ENCODE measurements around the gene LILRA2.
"Not testable (repeated sequence)": the region's sequence is repeated elsewhere in the genome, so short reads cannot be mapped to it uniquely, and the experiment has no call there.

Gene LILRA2

DNA sequence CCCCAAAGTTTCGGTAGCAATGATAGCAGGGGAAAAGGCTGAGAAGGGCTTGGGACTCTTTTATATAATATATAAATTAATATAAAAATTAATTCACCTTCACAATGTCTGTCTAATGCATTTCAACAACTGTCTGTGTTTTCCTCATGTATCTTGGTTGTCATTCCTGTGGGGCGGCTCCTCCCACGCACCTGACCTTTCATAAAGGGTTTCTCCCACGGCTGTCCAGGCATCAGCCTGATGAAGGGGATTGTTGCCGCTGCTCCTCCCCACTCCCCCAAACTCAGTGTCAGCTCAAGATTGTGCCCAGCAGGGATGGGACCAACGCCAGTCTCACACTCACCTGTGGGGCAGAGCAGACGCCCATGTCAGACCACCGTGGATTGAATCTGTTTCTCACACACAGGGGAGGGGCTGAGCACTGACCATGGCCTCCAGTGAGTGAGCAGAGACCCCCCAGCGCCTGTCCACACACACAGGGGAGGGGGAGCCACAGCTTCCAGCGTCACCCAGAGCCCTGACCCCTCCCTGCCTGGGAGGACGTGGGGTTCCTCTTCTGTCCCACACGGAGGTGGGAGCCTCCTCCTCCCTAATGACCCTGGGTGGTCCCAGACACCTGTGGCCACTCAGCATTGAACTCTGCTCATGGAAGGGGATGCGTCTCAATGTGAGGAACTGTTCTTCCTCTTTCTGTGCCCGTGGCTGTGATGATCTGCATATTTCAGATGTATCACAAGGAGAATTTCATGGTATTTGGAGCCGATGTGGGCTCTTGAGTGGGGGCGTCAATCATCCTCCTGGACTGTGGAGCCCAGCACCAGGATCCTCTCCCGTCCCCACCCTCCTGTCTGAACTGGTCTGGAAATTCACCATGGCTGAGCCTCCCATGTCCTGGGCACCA lies 1.6 kb upstream of the LILRA2 start:
- DNase-seq = not testable (repeated sequence)

GRCh38 chr19:54572696-54573311 lies 786 bp upstream of the LILRA2 start:
- no peak for DNase-seq

DNA sequence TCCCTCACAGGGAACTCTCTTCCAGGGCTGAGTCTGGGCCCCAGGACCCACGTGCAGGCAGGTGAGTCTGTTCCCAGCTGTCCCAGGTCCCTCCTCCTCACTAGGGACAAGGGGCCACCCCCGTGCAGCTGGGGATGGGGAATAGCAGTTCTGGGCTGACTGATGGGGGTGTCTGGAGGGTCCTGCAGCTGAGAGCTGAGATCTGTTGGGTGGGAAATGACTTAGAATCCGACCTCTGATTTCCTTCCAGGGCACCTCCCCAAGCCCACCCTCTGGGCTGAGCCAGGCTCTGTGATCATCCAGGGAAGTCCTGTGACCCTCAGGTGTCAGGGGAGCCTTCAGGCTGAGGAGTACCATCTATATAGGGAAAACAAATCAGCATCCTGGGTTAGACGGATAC lies 461 bp downstream of the LILRA2 start:
- DNase-seq = no peak

DNA sequence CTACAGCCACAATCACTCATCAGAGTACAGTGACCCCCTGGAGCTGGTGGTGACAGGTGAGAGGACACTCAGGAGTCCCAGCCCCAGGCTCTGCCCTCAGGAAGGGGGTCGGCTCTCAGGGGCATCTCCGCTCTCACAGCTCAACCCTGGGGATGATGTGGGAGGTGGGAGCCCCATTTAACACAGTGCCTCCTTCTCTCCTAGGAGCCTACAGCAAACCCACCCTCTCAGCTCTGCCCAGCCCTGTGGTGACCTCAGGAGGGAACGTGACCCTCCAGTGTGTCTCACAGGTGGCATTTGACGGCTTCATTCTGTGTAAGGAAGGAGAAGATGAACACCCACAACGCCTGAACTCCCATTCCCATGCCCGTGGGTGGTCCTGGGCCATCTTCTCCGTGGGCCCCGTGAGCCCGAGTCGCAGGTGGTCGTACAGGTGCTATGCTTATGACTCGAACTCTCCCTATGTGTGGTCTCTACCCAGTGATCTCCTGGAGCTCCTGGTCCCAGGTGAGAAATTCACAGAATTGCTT lies 1.0 kb downstream of the LILRA2 start:
- no peak for DNase-seq

- not testable (repeated sequence) for DNase-seq
Measured at GRCh38 chr19:54575205-54575604, 1.6 kb downstream of the LILRA2 start.

- DNase-seq = no peak
Measured at GRCh38 chr19:54576411-54576976, 2.9 kb downstream of the LILRA2 start.

- no peak for DNase-seq
Measured at GRCh38 chr19:54577334-54577733, 3.7 kb downstream of the LILRA2 start.

DNA sequence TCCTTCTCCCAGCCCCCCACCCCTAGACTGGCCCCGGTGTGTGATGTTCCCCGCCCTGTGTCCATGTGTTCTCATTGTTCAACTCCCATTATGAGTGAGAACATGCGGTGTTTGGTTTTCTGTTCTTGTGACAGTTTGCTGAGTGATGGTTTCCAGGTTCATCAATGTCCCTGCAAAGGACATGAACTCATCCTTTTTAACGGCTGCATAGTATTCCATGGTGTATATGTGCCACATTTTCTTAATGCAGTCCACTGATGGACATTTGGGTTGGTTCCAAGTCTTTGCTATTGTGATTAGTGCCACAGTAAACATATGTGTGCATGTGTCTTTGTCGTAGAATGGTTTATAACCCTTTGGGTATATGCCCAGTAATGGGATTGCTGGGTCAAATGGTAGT lies 4.7 kb downstream of the LILRA2 start:
- DNase-seq = not testable (repeated sequence)

DNA sequence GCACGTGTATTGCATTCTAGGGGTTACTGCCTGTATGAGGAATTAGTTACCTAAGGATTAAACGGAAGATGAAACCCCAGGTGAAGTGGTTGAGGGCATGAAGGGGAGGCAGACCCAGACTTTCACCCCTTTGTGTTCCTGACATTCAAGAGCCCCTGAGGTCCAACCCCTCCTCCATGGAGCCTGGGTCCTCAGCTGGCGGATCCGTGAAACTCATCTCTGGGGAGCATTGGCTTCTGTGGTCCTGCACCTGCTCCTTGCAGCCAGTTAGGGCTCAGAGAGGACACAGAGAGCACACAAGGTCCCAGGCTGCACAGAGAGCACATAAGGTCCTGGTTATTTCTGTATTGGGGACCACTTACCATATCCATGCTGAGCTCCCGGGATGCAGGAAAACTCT lies 12.8 kb downstream of the LILRA2 start:
- no peak for DNase-seq

DNA sequence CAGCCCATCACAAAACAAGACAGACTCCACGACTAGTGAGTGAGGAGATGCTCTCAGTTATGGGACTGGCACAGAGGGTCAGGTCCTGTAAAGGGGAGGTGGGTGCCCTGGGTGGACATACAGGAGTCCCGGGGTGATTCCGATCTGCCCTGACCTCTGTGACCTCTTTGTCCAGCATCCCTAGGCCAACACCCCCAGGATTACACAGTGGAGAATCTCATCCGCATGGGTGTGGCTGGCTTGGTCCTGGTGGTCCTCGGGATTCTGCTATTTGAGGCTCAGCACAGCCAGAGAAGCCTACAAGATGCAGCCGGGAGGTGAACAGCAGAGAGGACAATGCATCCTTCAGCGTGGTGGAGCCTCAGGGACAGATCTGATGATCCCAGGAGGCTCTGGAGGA lies 13.4 kb downstream of the LILRA2 start:
- DNase-seq = no peak

- not testable (repeated sequence) for DNase-seq
Measured at GRCh38 chr19:54593445-54593844, 19.9 kb downstream of the LILRA2 start, which contains the start of gene LILRA1. TSS of gene LILRA1 (plus strand) at chr19:54593632. CDS start at chr19:54594245, 613 bp downstream.

DNA sequence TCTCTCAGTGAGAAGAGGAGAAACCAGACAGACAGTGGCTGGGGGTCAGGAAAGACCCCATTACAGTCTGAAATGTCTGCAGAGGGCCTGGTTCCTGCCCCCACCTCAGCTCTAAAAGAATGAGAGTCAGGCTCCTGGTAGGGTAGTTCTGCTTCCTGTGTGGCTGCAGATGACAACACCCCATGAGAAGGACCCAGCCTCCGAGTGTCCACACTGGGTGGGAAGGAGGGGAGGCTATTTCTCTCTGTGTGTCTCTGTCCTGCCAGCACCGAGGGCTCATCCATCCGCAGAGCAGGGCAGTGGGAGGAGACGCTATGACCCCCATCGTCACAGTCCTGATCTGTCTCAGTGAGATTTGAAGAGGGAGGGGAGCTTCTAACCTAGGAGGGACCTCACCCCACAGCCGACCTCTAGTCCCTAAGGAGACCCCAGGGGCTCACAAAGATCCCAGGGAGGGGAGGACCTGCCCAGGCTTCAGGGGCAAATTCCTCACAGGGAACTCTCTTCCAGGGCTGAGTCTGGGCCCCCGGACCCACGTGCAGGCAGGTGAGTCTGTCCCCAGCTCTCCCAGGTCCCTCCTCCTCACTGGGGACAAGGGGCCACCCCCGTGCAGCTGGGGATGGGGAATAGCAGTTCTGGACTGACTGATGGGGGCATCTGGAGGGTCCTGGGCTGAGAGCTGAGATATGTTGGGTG lies 20.5 kb downstream of the LILRA2 start:
- not testable (repeated sequence) for DNase-seq

- DNase-seq = no peak
Measured at GRCh38 chr19:54594737-54595136, 21.1 kb downstream of the LILRA2 start.

DNA sequence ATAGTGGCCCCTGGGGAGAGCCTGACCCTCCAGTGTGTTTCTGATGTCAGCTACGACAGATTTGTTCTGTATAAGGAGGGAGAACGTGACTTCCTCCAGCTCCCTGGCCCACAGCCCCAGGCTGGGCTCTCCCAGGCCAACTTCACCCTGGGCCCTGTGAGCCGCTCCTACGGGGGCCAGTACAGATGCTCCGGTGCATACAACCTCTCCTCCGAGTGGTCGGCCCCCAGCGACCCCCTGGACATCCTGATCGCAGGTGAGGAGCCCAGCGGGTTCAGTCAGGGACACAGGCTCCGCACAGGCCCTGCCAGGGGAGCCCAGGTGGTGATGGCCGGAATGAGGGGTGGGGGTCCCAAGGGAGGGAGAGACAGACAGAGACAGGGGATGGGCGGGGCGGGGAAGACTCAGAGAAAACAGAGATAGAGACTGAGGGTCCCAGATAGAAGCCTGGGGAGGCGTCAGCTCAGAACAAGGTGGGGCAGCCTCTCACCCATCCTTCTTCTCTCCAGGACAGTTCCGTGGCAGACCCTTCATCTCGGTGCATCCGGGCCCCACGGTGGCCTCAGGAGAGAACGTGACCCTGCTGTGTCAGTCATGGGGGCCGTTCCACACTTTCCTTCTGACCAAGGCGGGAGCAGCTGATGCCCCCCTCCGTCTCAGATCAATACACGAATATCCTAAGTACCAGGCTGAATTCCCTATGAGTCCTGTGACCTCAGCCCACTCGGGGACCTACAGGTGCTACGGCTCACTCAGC lies 22.3 kb downstream of the LILRA2 start:
- DNase-seq = not testable (repeated sequence)

DNA sequence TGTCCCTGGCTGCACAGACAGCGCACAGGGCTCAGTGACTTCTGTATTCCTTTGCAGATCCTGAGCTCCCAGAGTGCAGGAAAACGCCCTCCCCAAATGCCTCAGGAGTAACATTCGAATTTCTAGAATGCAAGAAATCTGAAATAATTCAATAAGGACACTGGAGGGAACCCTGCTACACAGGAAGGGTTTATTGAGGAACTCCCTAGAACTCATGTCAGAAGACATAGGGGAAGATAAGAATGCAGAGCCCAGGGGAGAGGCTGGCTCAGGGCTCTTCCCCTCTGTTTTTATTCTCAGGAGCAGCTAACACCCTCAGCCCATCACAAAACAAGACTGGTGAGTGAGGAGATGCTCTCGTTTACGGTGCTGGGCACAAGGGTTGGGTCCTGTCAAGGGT lies 26.6 kb downstream of the LILRA2 start:
- no peak for DNase-seq

DNA sequence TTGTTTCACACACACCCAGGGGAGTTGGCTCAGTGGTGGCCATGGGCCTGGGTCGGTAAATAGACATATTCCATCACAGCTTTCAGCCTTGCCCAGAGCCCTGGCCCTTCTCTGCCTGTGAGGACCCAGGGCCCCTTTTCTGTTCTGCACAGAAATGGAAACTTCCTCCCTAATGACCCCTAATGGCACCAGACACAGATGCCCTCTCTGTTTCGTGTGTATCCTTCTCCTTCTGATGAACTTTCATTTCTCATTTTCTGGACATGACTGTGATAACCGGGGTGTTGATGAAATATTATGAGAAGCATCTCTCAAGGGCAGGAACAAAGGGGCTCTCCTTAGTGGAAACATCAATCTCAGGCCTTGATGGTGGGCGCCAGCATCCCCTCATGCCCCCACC lies 32.6 kb downstream of the LILRA2 start:
- DNase-seq = no peak

DNA sequence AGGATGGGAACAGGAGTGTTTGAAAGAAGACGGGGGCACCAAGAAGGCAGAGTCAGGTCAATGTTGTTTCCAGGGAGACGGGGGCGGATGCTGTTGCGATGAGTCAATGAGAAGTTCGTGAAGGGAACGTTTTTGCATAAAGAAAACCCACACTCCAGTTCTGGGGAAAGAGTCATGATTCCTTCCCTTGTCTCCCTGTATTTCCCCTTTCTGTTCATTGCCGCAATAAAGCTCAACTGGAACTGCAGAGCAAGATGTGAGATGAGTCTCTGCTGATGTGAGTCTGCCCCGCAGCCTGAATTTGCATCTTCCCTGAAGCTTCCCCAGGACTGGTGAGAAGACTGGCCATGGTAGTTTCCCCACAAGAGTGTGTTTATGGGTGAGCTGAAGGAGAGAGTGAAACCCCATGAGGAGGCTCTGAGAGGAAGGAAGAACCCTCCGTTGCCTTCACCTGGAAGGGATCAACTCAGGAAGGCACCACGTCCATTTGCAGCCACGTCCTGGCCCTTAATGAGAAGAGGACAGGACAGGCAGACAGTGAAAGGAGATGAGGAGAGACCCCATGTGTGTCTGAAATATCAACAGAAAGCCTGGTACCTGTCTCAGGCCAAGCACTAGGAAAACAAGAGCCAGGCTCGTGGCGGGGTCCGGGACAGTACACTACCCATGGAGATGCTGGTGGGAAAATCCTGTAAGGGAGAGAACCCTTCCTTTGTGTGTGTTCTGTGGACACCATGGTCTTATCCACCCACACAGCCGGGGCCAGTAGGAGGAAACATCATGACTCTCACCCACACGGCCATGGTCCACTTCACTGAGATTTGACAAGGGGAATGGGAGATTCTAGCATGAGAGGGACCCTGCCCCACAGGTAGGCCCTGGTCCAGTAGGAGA lies 33.5 kb downstream of the LILRA2 start:
- no peak for DNase-seq

GRCh38 chr19:54607785-54608150 lies 34.2 kb downstream of the LILRA2 start:
- DNase-seq = no peak

DNA sequence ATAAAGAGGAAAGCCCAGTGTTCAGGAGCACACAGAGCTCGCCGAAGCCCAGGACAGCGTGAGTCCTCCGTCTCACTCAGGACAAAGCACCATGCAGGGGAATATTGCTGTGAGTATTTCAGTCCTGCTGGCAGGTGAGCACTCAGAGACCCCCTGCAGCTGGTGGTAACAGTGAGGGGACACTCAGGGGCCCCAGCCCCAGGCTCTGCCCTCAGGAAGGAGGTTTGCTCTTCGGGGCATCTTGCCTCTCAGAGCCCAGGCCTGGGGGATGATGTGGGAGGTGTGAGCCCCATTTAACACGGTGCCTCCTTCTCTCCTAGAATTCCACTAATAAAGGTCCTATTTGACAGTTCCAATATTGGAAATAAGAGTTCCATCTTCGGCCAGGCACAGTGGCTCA lies 34.6 kb downstream of the LILRA2 start:
- no peak for DNase-seq

GRCh38 chr19:54608792-54609191 lies 35.2 kb downstream of the LILRA2 start:
- no peak for DNase-seq

DNA sequence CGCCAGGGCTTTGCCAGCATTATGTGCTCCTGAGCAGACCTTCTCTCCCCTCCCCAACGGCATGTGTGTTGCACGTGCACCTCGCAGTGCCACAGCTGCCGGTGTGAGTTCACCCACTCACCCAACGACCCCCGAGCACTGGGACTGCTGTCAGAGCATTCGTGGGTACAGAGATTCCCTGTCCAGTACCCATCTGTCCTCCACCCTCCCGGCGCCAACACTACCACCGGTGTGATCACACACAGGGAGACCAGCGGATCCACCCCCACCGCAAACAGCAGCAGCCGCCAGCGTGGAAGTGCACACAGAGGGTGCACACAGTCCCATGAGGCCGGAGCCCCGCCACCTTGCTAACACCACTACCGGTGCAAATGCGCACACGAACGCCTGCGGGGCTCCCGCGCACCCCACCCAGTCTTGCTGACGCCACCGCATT lies 35.8 kb downstream of the LILRA2 start:
- DNase-seq = no peak
